HL-60/S4 (cell line): Measurements from ENCODE around the gene ANO6.
"Not testable (repeated sequence)": the region's sequence is repeated elsewhere in the genome, so short reads cannot be mapped to it uniquely, and the experiment has no call there.

Experiments
- in situ Hi-C: fragments of 300-500 bp; cut with MboI; formaldehyde crosslinking; loops from 2 replicates; pipeline ENCODE4 v1.14.3; 2022; ENCODE audit warnings: low sequenced_read_pairs

Gene ANO6

DNA sequence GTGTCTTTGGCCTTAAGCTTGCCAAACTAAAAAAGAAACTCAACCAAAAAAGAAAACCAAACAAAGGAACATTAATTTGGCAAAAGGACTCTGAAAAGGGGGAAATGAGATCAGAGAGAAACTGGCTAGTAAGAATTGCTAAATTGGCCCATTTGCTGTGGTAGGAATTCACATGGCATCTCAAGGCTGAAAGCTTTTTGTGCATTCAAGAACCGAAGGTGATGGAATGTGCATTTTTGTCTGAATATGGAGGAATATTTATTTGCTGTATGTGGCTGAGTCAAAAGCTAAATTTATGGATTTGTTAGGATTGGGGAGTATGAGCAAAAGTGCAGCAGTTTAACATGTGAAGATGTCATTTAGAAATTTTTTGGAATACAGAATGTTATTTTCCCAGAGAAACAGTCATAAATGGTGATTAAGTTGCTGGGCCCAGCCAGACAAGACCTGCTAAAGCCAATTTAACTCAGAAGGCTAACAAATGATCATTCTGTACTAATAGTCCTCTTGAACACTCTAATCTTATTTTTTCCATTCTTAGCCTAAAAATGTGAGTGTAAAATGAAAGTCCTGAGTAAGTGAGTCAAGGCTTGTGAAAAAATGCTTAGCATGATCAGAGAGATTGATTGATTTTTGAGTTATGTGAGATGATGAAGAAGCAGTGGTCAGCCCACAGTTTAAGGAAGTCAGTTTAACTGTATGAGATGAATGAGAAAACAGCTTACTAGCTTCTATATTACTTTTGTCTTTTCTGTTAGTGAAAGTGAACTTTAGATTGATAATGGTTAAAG, 94.1 kb downstream of the ANO6 start:
- in situ Hi-C loops = no loop called here

DNA sequence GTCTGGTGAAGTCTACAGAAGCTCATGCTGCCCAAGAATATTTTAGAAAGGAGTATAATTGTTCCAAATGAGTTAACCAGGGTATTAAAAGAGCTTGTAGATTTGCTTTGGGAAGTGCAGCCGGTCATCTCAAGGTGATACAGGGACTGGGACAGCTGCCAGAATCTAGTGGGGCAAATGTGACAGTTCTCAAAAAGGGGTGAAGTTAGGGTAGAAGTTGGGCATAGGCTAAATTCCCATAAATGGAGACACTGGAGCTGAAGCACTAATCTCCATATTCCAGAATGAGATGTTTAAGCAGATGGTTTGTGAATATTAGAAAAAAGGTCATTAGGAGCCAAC, 94.7 kb downstream of the ANO6 start:
- in situ Hi-C loops = no loop called here

DNA sequence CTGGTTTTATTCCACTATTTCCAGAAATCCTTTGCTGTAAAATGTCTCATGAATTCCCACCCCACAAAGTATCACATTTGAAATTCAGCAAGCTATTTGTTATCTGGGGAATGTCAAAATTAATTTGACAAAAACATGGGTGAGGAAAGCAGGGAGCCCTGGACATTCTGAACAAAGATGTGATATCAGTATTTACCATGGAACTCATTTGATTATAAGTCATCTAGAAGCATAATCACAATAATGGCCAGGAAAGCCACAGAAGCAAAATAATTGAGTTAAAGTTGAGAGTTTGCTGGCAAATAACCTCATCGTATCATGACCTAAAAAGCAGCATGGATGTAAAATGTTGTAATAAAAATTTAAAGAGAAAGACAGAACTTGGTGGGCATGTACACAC, 96.1 kb downstream of the ANO6 start:
- in situ Hi-C loops = no loop called here

DNA sequence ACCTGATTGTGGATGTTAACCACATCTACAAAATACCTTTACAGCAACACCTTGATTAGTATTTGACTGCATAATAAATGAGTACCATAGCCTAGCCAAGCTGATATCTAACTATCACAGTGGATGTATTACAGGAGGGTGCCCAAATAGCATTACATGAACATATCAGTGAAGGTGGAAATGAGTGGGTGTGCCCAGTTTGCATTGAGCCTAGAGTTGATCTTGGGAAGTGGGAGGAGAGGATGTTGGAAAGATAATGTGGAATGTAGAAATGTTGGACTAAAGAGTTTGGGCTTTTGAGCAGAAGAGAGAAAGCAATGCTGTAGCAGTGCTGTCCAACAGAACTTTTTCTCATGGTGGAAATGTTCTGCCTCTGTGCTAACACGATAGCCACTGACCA, 98.9 kb downstream of the ANO6 start:
- in situ Hi-C loops = no loop called here

DNA sequence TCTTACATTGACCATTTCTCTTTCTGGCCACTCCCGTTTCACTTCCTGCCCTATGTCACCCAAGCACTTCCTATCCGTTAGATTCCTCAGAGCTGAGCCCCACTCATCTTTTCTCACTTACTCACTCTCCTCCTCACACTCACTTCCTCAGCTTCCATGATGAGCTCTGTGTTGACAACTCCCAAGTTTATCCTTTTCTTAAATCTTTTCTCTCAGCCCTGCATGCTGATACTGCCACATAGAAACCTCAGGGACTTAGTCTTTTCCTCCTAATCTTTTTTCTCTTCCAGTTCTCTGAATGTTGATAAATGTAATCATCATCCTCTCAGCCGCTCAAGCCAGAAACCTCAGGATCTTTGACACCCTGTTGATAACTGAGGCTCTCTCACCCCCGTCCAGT, 99.6 kb downstream of the ANO6 start:
- in situ Hi-C loops = no loop called here

DNA sequence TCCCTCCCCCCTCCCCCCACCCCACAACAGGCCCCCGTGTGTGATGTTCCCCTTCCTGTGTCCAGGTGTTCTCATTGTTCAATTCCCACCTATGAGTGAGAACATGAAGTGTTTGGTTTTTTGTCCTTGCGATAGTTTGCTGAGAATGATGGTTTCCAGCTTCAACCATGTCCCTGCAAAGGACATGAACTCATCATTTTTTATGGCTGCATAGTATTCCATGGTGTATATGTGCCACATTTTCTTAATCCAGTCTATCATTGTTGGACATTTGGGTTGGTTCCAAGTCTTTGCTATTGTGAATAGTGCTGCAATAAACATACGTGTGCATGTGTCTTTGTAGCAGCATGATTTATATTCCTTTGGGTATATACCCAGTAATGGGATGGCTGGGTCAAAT, 101.4 kb downstream of the ANO6 start:
- in situ Hi-C loops = not testable (repeated sequence)

DNA sequence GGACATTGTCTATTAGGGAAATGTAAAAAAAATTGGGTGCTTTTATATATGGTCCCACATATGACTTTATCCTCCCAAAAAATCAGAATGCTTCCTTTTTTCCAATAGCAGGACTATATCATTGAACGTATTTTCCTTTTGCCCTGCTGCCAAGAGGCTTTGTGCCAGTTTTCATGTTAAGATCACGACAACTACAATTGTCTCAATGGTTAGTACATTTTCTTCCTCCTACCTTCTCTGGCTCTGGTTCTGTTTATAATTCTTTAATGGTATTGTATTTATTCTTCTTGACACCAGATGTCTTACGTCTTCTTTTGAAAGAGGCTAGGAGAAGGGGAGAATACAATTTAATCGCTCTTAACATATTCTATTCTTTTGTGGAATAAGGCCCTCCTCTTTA, 106.9 kb downstream of the ANO6 start:
- in situ Hi-C loops = no loop called here

DNA sequence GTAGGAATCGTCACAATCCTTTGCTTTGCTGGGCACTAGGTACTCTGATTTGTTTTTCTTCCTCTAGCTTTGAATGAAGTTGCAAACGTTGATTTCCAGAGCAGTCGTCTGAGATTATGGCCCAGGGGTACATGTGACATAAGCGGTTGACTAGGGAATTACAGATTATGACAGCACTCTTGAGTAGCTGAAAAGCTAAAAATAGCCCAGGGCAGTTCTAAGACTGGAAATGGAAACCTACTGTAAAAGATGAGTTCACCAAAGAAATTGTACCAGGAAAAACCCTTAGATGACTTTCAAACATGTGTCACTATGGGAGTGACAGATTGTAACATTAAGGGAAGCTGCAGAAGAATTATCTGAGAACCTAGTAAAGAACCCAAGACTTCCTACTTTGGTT, 108.5 kb downstream of the ANO6 start:
- in situ Hi-C loops = no loop called here

DNA sequence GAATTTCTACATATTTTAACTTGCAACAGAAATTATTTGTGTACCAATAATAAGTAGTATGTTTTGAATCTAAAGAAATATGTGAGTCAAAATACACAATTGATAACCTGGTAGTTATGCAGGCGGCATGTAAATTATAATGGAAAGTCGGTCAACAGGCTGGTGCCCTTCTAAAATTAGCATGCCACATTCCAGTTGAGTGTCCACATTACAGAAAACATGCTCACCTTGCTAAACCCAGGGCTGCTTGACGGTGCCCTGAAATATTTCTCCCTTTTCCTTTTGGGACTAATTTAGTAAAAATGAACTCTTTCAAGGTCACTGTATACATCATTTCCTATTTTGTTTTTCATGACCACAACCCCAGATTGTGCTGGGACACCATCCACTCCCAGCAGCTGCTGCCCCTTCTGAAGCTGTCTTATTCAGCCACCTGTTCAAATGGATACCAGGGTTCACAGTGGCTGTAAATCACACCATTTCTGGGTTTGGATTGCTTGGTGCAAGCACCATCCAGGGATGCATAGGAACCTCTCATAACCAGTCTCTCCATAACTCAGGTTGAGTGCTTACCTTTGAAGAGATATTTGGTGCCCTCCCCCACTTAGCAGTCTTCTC, 110.6 kb downstream of the ANO6 start:
- in situ Hi-C loops = no loop called here

DNA sequence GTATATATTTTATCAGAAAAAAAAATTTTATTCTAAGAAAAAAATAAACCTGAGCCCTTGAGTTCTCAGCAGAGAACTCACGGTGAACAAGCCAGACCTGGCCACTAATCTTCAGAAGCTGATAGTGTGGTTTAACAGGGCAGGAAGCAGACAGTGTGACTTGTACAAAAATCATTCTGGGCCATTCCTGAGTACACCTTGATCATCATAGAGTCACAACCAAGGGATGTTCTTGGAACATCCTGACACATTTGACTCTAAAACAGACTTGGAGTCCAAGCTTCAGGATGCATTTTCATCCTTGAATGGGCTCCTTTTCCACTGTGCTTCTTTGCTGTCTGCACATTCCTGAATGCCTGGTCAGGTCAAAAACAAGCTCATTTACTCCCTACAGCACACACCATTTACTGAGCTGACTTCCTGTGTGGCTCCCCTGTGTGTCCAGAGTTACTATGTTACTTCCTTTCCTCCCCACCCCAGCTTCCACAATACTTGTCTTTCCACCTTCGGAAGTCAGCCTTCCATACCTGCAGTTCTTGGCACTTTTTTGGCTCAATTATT, 112.0 kb downstream of the ANO6 start:
- in situ Hi-C loops = no loop called here

DNA sequence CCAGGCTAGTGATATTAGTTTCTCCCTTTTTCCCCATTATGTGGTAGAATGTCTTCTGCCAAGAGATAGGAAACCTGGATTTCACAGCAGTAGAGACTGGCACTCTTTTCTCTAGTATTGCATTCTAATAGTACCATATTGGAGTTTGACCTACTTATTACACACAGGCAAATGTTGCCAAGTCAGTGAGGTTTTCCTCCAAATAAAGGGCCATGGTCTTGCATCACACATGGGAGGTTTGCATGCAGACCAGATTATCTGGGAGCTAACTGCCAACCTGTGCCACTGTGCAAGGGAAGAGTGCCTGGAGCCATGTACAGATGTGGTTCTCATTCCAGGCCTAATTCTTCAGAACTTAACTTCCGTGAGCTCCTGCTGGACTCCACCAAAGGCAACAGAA, 113.3 kb downstream of the ANO6 start:
- in situ Hi-C loops = no loop called here

DNA sequence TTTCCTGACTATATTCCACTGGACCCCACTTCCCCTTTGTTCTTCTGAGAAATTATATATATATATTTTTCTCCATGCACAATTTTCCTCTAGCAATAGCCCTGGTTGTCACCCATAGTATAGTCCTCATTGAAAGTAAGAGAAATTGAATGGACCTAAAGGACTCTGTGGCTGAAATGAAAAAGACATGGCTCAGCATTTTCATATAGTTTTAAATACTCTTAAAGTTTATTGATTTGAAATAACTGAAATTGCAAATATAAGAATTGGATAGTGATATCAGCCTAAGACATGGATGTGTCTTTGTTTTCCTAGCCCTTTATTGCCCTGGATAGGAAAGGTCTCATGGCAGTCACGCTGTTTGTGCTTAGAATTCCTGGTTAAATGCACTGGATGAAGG, 113.8 kb downstream of the ANO6 start:
- in situ Hi-C loops = no loop called here

DNA sequence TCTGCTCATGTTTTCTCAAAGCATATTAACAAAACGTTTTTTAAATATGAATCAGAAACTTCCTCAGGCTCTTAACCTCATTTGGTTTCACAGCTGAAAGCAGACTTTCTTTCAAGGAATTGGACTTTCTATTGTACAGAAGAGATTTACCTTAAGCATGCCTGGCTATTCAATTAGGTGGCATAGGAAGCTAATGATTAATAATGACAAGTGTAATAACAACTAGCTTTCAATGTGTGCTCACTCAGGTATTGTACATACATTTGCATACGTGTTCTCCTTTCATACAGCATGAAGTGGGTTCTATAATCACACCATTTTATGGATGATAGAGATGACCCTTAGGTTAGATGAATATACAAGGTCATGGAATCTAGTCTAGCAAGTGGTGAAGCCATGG, 115.7 kb downstream of the ANO6 start:
- in situ Hi-C loops = no loop called here

DNA sequence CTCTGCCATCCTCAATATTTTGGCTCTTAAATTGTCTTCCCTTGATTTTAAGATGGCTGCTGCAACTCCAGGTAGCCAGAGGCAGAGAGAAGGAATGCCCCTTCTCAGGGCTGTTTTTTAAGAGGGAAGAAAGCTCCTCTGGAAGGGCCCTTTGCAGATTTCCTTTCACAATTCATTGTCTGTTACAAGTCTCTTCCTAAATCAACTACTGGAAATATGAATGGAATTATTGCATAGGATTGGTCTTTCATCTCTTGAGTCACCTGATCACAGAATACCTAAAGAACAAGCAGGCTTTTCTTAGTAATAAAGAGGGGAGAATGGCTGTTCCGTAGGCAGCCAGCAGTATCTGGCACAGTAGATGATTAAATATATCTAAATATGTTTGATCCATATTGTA, 118.5 kb downstream of the ANO6 start:
- in situ Hi-C loops = no loop called here

DNA sequence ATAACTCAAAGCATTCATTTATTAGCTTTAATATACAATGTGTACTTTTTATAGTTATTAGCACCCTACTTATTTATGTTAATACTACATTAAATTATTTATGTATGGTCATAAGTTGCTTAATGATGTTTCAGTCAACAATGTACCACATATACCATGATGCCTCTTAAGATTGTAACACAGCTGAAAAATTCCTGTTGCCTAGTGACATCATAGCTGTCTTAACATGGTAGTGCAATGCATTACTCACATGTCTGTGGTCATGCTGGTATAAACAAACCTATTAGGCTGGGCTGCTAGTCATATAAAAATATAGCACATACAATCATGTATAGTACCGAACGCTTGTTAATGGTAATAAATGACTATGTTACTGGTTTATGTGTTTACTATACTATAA, 120.4 kb downstream of the ANO6 start:
- in situ Hi-C loops = no loop called here

DNA sequence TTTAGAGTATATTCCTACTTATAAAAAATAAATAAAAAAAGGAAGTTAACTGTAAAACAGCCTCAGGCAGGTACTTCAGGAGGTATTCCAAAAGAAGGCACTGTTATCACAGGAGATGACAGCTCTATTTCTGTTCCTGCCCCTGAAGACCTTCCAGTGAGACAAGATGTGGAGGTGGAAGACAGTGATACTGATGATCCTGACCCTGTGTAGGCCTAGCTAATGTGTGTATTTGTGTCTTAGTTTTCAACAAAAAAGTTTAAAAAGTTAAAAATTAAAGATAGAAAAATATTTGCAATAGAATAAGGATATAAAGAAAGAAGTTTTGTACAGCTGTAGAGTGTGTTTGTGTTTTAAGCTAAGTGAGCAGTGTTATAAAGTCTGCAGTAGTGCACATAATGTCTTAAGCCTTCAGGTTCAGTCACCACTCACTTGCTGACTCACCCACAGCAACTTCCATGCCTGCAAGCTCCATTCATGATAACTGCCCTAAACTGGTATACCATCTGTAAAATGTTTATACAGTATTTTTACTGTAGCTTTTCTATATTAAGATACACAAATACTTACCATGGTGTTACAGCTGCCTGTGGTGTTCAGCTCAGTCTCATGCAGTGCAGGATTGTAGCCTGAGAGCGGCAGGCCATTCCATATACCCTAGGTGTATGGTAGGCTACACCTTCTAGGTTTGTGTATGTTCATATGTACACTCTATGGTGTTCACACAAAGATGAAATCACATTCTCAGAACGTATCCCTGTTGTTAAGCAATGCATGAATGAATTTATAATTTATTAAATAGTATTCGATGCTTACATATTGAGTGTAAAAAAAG, 121.1 kb downstream of the ANO6 start:
- in situ Hi-C loops = no loop called here

DNA sequence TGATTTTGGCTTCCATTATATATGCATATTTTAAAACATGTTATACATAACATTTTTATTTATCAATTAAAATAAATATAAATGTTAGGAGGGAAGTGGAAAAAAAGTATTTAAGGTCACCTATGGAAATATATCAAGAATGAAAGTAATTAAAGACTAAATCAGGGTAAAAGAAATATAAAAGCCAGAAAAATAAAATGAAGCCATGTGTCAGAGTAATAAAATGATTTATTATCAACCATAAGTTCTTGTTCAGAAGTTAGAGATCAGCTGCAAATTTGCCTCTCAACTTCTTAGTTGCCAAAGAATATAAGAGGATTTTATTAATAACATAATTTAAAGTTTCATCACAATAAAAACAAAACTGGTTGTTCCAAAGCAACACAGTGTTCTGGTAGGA, 121.9 kb downstream of the ANO6 start:
- in situ Hi-C loops = no loop called here

DNA sequence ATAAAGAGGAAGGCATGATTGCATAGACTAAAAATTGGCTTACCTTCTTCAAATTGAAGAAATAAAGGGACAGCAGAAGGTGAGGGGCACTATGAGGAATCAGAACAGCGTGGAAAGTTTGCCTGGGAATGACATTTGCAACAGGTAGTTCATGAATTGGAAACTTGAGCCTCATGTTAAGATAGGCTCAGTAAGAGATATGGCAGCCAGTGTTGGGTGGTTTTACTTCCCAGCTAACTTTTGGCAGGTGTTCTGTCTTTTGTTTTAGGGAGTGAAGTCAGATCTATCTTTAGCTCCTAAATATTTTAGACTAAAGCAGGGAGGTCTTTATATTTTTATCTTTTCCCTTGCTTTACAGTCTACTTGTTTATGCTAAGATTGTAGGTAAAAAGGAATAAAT, 122.4 kb downstream of the ANO6 start:
- in situ Hi-C loops = no loop called here

DNA sequence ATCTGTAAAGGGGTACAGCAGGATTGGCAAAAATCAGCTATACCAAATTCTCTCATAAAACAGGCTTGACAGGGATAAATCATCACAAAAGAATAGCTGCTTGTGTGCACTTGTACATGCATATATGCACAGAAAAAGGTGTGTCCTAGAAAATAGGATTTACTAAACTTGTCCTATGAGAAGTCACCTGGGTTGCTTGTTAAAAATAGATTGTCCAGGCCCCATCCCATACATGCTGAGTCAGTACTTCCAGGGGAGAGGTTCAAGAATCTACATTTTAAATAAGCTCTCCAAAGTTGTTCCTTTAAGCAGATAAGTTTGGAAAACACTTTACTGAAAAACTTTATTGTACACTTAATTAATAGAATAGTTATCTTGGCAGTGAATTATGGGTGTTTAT, 123.1 kb downstream of the ANO6 start:
- in situ Hi-C loops = no loop called here

DNA sequence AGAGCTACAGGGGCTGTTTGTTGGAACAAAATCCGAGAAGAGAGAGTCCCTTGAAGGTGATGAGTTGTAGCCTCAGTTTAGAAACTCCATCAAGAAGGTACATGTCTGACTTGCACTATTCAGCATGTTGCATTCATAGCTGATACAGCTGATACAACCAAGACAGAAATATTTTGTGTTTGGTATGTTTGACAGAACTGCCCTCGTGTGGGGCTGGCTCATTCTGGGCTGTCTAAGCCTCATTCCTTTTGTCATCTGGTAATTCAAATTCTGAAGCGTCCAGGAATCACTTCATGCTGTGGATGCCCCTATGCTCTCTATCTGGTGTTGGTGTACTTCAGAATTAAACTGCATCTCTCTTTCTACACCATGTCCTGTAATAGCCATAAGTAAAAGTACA, 126.3 kb downstream of the ANO6 start:
- in situ Hi-C loops = no loop called here

DNA sequence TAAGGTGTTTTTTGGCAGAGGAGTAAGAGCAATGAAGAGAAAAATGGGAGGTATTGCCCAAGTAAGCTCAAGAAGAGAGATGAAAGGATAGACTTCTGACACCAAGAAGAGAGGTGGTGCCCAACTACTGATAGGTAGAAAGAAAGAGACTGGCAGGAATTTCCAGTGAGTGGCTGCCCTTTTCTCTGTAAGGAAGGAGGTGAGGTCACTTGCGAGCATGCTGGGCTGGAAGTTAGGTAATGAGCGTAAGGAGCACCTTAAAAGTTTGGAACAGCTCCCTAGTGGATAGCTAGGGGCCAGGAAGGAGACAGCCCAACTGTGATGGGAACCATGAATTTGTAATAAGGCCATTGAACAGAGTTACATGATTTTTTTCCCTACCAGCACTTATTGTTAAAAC, 127.0 kb downstream of the ANO6 start:
- in situ Hi-C loops = no loop called here
